Ectodermal cell (in vitro differentiated cells): Measurements from ENCODE around the gene DSCAM.

Experiments
- H3K27ac ChIP-seq: 2 replicates; pipeline ENCODE4 v1.7.0; 2013; ENCODE audit warnings: mild to moderate bottlenecking, low read depth, low read length; ENCODE audit not compliant: insufficient read depth, poor library complexity, severe bottlenecking
- H3K27me3 ChIP-seq: 2 replicates; pipeline ENCODE4 v1.7.0; 2013; ENCODE audit warnings: mild to moderate bottlenecking, low read length; ENCODE audit not compliant: insufficient read depth, control insufficient read depth, poor library complexity, severe bottlenecking
- H3K36me3 ChIP-seq: one replicate; pipeline ENCODE4 v1.7.0; 2013; ENCODE audit warnings: low read length; ENCODE audit not compliant: control insufficient read depth, insufficient read depth
- H3K4me1 ChIP-seq: one replicate; pipeline ENCODE4 v1.7.0; 2013; ENCODE audit warnings: low read length; ENCODE audit not compliant: control insufficient read depth, insufficient read depth
- H3K4me3 ChIP-seq: 2 replicates; pipeline ENCODE4 v1.7.0; 2013; ENCODE audit warnings: low read depth, low read length, control low read depth; ENCODE audit not compliant: insufficient read depth
- H3K9me3 ChIP-seq: 2 replicates; pipeline ENCODE4 v1.7.0; 2013; ENCODE audit warnings: mild to moderate bottlenecking, low read length, moderate library complexity; ENCODE audit not compliant: control insufficient read depth
- WGBS, 2 experiments: methylation state at CpG; one replicate each; pipeline ENCODE4 v1.1.7; 2013; ENCODE audit warnings: missing lambda C conversion rate in 2 of 2; 5-methylcytosine and 5-hydroxymethylcytosine counted together

DSCAM gene

DNA sequence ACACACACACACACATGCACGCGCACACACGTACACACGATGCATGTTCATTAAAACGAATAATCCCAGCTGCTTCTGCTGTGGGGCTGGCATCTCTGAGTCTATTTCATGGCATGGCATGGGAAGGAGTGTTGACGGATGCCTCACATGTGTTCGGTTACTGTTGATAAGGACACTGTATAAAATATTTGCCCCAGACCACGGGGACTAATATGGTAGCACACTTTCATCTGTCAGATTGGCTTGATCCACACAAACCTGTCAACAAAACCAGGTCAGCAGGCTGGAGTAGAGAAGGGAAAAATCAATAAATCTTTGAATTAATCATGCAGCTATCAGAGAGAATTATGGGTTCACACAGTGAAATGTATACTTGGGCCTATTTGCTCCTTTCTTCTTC is 171.9 kb downstream of the DSCAM start:
- Histone ChIP-seq H3K4me3 (no peak overlapping the region), H3K4me1 (peaks cover under 1% of the 10 kb centered on the region), H3K27me3 (no peaks in the 10 kb centered on the region), H3K9me3 (no peaks in the 10 kb centered on the region), H3K36me3 (no peaks in the 10 kb centered on the region), H3K27ac (no peak overlapping the region)
- WGBS, 2 experiments: 96 to 97% methylated on average over 8 of the region's 8 CpGs

GRCh38 chr21:40672602-40673001 is 174.4 kb downstream of the DSCAM start:
- H3K4me1 ChIP-seq: no peaks in the 10 kb centered on the region
- H3K27ac ChIP-seq: no peak overlapping the region
- no peaks in the 10 kb centered on the region for H3K36me3 ChIP-seq
- no peaks in the 10 kb centered on the region for H3K27me3 ChIP-seq
- no peaks in the 10 kb centered on the region for H3K9me3 ChIP-seq
- no peak overlapping the region for H3K4me3 ChIP-seq
- 45 to 70% methylated on average over 1 to 2 of the region's 2 CpGs for WGBS, 2 experiments

- no peaks in the 10 kb centered on the region for H3K36me3 ChIP-seq
- no peak overlapping the region for H3K27ac ChIP-seq
- H3K9me3 ChIP-seq: no peaks in the 10 kb centered on the region
- no peaks in the 10 kb centered on the region for H3K27me3 ChIP-seq
- no peak overlapping the region for H3K4me3 ChIP-seq
- no peaks in the 10 kb centered on the region for H3K4me1 ChIP-seq
- WGBS, 2 experiments: 88 to 92% methylated on average over 2 of the region's 2 CpGs
These were observed 175.2 kb downstream of the DSCAM start for GRCh38 chr21:40671716-40672115.

GRCh38 chr21:40668555-40669275 is 178.2 kb downstream of the DSCAM start:
- 79 to 85% methylated on average over 4 to 5 of the region's 5 CpGs for WGBS, 2 experiments
- Histone ChIP-seq H3K27ac (no peak overlapping the region), H3K4me3 (no peak overlapping the region), H3K4me1 (no peaks in the 10 kb centered on the region), H3K27me3 (no peaks in the 10 kb centered on the region), H3K36me3 (no peaks in the 10 kb centered on the region), H3K9me3 (no peaks in the 10 kb centered on the region)

GRCh38 chr21:40667967-40668366 is 179.0 kb downstream of the DSCAM start:
- WGBS, 2 experiments: 90 to 92% methylated on average over 1 of the region's 1 CpG
- no peak overlapping the region for H3K4me3 ChIP-seq
- H3K27ac ChIP-seq: no peak overlapping the region
- H3K27me3 ChIP-seq: no peaks in the 10 kb centered on the region
- H3K36me3 ChIP-seq: no peaks in the 10 kb centered on the region
- no peaks in the 10 kb centered on the region for H3K9me3 ChIP-seq
- H3K4me1 ChIP-seq: no peaks in the 10 kb centered on the region

DNA sequence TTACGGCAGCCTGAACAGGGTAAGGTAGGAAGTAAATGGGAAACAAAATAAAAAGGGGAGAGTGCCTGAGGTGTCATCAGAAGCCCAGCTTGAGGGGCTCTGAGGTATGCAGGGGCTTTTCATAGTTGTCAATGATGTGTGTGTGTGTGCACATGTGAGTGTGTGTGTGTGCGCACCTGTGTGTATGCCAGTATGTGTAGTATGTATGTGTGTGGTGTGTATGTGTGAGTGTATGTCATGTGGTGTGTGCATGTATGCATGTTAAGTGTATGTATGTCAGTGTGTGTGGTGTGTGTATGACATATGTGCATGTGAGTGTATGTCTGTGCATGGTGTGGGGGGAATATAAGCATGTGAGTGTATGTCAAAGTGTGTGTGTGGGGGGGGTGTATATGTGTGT is 184.1 kb downstream of the DSCAM start:
- no peak overlapping the region for H3K27ac ChIP-seq

GRCh38 chr21:40660461-40660860 is 186.5 kb downstream of the DSCAM start:
- Histone ChIP-seq H3K27ac (no peak overlapping the region), H3K36me3 (no peaks in the 10 kb centered on the region), H3K4me1 (no peaks in the 10 kb centered on the region), H3K9me3 (no peaks in the 10 kb centered on the region), H3K27me3 (no peaks in the 10 kb centered on the region), H3K4me3 (no peak overlapping the region)
- 89 to 91% methylated on average over 3 of the region's 3 CpGs for WGBS, 2 experiments

More for the DNA sequence above, 184.1 kb downstream of the DSCAM start:
- H3K36me3 ChIP-seq: no peaks in the 10 kb centered on the region
- H3K9me3 ChIP-seq: no peaks in the 10 kb centered on the region
- H3K4me1 ChIP-seq: no peaks in the 10 kb centered on the region
- 97 to 99% methylated on average over 2 of the region's 2 CpGs for WGBS, 2 experiments
- H3K4me3 ChIP-seq: no peak overlapping the region
- H3K27me3 ChIP-seq: no peaks in the 10 kb centered on the region

- Histone ChIP-seq H3K27me3 (no peaks in the 10 kb centered on the region), H3K27ac (no peak overlapping the region), H3K4me1 (no peaks in the 10 kb centered on the region), H3K9me3 (no peaks in the 10 kb centered on the region), H3K36me3 (no peaks in the 10 kb centered on the region), H3K4me3 (no peak overlapping the region)
- WGBS, 2 experiments: 92 to 94% methylated on average over 3 of the region's 3 CpGs
These were observed 188.6 kb downstream of the DSCAM start for GRCh38 chr21:40658311-40658710.

- no peak overlapping the region for H3K4me3 ChIP-seq
- no peak overlapping the region for H3K27ac ChIP-seq
- 76 to 90% methylated on average over 2 of the region's 2 CpGs for WGBS, 2 experiments
- H3K9me3 ChIP-seq: no peaks in the 10 kb centered on the region
- H3K27me3 ChIP-seq: no peaks in the 10 kb centered on the region
- H3K36me3 ChIP-seq: no peaks in the 10 kb centered on the region
- no peaks in the 10 kb centered on the region for H3K4me1 ChIP-seq
These were observed 194.5 kb downstream of the DSCAM start for GRCh38 chr21:40652436-40652835.

DNA sequence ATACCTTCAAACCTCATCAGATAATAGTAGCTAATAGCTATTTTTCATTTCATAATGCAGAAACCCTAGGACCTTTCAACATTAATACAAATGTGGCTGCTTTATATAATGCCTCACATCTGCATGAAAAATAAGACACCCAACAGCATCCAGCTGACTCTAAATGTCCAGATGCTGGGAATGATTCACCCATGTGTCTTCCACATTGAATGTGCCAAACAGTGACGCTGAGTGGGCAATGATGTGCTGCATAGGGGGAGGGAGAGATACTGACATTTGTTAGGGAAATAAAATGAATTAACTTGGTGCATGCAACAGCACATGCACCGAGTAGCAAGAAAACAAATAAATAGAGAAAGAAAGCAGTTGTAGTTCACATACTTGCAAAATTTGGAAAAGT is 199.3 kb downstream of the DSCAM start:
- Histone ChIP-seq H3K4me1 (no peaks in the 10 kb centered on the region), H3K27ac (no peak overlapping the region), H3K36me3 (no peaks in the 10 kb centered on the region), H3K9me3 (no peaks in the 10 kb centered on the region), H3K4me3 (no peak overlapping the region), H3K27me3 (no peaks in the 10 kb centered on the region)
- 87 to 92% methylated on average over 2 of the region's 2 CpGs for WGBS, 2 experiments

GRCh38 chr21:40646651-40647050 is 200.3 kb downstream of the DSCAM start:
- Histone ChIP-seq H3K36me3 (no peaks in the 10 kb centered on the region), H3K4me1 (no peaks in the 10 kb centered on the region), H3K27ac (no peak overlapping the region), H3K9me3 (no peaks in the 10 kb centered on the region), H3K27me3 (no peaks in the 10 kb centered on the region), H3K4me3 (no peak overlapping the region)
- WGBS, 2 experiments: 83 to 93% methylated on average over 3 of the region's 3 CpGs
